ENCODE measurements around the gene PTPN13.

GRCh38 chr4:86595426-86595805 is 1.3 kb downstream of the PTPN13 start:
- no peak for TF ChIP-seq CTCF (IDR thresholded peaks at IDR 0.05)
- no peak for TF ChIP-seq POLR2A (IDR thresholded peaks at IDR 0.05; ENCODE audit: low read depth)
- TF ChIP-seq POLR2AphosphoS5 (IDR thresholded peaks at IDR 0.05), result no peak

Data from esophagus muscularis mucosa (tissue), 3 donors.